ENCODE data around the gene TIMM9. TPM values are rescaled to one million over a fixed set of nuclear protein-coding genes. Genes with fewer than 3 reads are reported as not detected.
"Not testable (repeated sequence)": the region's sequence is repeated elsewhere in the genome, so short reads cannot be mapped to it uniquely, and the experiment has no call there.

Gene TIMM9
- total and polyA plus RNA-seq, 2 donors, result 37.2 to 44.0 TPM

DNA sequence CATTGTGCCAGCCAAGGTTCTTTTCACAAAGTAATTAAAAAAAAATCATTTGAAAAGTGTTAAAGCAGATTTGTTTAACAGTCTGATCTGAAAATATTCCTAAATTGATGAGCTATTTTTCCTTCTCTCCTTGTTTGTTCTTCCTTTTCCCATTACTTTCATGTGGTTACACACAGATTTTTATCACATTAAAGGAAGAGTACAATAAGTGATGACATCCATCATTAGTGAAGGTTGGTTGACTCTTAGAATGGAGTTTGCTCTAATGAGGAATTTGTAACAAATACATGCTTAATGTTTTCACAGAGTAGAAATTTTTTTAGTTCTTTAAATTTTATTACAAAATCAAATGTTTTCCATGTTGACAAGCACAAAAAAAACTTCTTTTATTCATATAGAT lies 50.5 kb downstream of the TIMM9 start:
- Histone ChIP-seq H3K27ac (ENCODE audit: low read depth) (no peak overlapping the region), H3K4me1 (ENCODE audit: insufficient read depth) (no peaks in the 10 kb centered on the region), H3K4me3 (ENCODE audit: low read depth, low read length) (no peak overlapping the region), H3K36me3 (ENCODE audit: insufficient read depth) (peaks cover 3% of the 10 kb centered on the region)
- DNase-seq (ENCODE audit: extremely low spot score), result no peak

DNA sequence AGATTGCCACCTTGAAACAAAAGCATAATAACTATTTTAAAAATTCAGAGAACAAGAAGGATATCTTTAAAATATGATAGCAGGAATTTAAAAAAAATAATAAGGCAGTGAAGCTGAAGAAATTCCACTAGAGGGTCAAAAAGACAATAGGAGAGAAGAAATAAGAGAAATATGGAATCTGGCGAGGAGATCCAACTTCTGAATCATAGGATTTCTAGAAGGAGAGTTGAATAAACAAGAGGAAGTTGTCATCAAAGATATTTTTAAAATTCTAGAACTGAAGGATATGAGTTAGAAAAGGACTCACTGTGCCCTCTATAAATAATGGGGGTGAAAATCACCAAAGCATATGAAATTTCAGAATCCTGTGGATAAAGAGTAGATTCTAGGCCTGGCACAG lies 58.4 kb downstream of the TIMM9 start:
- WGBS, result 97% methylated on average over 1 of the region's 1 CpG
- Histone ChIP-seq H3K4me1 (ENCODE audit: insufficient read depth) (no peaks in the 10 kb centered on the region), H3K36me3 (ENCODE audit: insufficient read depth) (peaks cover 6% of the 10 kb centered on the region), H3K4me3 (ENCODE audit: low read depth, low read length) (no peak overlapping the region), H3K27ac (ENCODE audit: low read depth) (no peak overlapping the region)
- no peak for DNase-seq (ENCODE audit: extremely low spot score)

DNA sequence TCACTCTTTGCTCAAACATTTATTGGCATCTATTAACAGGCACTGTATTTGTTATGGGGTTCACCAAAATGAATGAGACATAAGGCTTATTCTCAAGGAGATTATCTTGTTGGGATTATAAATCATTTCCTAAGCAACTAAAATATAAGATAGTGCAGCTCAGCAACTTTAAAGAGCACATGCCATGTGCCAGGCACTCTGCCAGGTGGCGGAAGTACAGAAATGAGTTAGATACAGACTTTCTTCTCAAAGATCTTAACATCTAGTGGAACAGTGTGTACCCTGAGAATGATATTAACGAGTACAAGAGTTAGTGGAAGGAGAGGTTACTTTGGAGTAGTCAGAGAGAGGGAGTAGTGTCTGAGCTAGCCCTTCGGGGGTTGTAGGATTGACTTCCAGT lies 60.0 kb downstream of the TIMM9 start:
- Histone ChIP-seq H3K36me3 (ENCODE audit: insufficient read depth) (peaks cover 4% of the 10 kb centered on the region), H3K4me3 (ENCODE audit: low read depth, low read length) (no peak overlapping the region), H3K4me1 (ENCODE audit: insufficient read depth) (no peaks in the 10 kb centered on the region), H3K27ac (ENCODE audit: low read depth) (no peak overlapping the region)
- 87% methylated on average over 3 of the region's 3 CpGs for WGBS
- DNase-seq (ENCODE audit: extremely low spot score), result no peak

DNA sequence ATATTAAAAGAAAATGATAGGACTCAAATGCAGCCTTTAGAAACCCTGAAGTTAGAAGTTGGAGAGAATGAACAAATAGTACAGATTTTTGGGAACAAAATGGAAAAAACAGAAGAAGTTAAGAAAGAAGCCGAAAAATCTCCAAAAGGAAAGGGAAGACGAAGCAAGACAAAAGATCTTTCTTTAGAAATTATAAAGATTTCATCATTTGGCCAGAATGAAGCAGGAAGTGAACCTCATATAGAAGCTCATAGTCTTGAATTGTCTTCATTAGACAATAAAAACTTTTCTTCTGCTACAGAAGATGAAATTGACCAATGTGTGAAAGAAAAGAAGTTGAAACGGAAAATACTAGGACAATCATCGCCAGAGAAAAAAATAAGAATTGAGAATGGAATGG lies 63.0 kb downstream of the TIMM9 start:
- DNase-seq (ENCODE audit: extremely low spot score), result no peak
- Histone ChIP-seq H3K4me1 (ENCODE audit: insufficient read depth) (no peaks in the 10 kb centered on the region), H3K27ac (ENCODE audit: low read depth) (no peak overlapping the region), H3K36me3 (ENCODE audit: insufficient read depth) (peaks cover 3% of the 10 kb centered on the region), H3K4me3 (ENCODE audit: low read depth, low read length) (no peak overlapping the region)
- WGBS, result 90% methylated on average over 4 of the region's 4 CpGs

DNA sequence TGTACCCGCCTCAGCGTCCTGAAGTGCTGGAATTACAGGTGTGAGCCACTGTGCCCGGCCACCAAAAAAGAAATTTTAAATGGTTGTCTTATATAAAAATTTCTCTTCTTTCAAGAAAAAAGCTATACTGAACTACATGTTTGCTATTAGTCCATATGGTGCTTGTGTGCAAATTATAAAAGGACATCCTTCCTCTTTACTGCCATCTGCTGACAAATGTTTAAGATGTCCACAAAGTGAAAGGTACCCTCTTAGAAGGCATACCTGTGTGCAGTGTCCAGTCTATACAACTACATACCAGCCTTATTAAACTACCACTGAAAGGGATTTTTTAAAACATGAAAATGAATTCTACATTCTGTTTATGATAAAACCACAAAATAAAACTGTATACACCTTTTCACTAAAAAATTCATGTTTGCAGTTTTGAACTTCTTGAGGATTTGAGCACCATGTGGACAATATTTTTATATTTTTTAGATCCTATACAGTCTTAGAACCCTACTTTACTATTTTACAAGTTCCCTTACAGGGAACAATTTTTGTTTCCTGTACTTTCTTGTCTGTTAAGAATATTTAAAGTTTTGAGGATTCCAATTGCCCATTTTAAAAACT lies 64.4 kb downstream of the TIMM9 start:
- 95% methylated on average over 3 of the region's 3 CpGs for WGBS
- no peak for DNase-seq (ENCODE audit: extremely low spot score)
- no peaks in the 10 kb centered on the region for H3K4me1 ChIP-seq (ENCODE audit: insufficient read depth)
- no peak overlapping the region for H3K27ac ChIP-seq (ENCODE audit: low read depth)
- no peak overlapping the region for H3K4me3 ChIP-seq (ENCODE audit: low read depth, low read length)
- peaks cover 2% of the 10 kb centered on the region for H3K36me3 ChIP-seq (ENCODE audit: insufficient read depth)

DNA sequence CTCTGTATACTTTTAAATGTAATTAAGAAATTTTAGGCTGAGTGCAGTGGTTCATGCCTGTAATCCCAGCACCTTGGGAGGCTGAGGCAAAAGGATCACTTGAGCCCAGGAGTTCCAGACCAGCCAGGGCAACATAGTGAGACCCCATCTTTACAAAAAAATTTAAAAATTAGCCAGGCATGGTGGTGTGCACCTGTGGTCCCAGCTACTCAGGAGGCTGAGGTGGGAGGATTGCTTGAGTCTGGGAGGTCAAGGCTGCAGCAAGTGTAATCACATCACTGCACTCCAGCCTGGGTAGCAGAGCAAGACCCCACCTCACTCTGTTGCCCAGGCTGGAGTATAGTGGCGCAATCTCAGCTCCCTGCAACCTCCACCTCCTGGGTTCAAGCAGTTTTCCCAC lies 65.1 kb downstream of the TIMM9 start:
- not testable (repeated sequence) for H3K36me3 ChIP-seq (ENCODE audit: insufficient read depth); H3K4me3 ChIP-seq (ENCODE audit: low read depth, low read length); DNase-seq (ENCODE audit: extremely low spot score); H3K27ac ChIP-seq (ENCODE audit: low read depth); H3K4me1 ChIP-seq (ENCODE audit: insufficient read depth)
- 97% methylated on average over 1 of the region's 1 CpG for WGBS

Small RNAs within 50 kb of the gene (small RNA-seq; reads per million reads assigned to genes)
- not detected for gene HSBP1P1
- not detected for gene RF00019

Other genes with a start within 250 kb of the TIMM9 start
- gene ACTR10, start 227.4 kb downstream of the TIMM9 start, total RNA-seq, result 79.5 TPM
- gene ACTR10, start 227.4 kb downstream of the TIMM9 start, polyA plus RNA-seq, result 73.5 TPM
- gene PSMA3, start 182.7 kb downstream of the TIMM9 start, total RNA-seq, result 63.4 TPM
- 126 TPM for gene PSMA3, start 182.7 kb downstream of the TIMM9 start, polyA plus RNA-seq
- 39.5 TPM for gene ARID4A, start 129.0 kb downstream of the TIMM9 start, total RNA-seq
- 12.1 TPM for gene ARID4A, start 129.0 kb downstream of the TIMM9 start, polyA plus RNA-seq
- gene TOMM20L, start 31.6 kb downstream of the TIMM9 start, total RNA-seq, result not detected
- gene TOMM20L, start 31.6 kb downstream of the TIMM9 start, polyA plus RNA-seq, result 0.34 TPM
- gene KIAA0586, start 188 bp upstream of the TIMM9 start, total RNA-seq, result 45.9 TPM
- 9.5 TPM for gene KIAA0586, start 188 bp upstream of the TIMM9 start, polyA plus RNA-seq
- 83.9 TPM for gene DACT1, start 210.4 kb upstream of the TIMM9 start, total RNA-seq
- gene DACT1, start 210.4 kb upstream of the TIMM9 start, polyA plus RNA-seq, result 12.4 TPM

All from urinary bladder (tissue), 4 donors.